ENCODE measurements around the gene FBXL15.

GRCh38 chr10:102452672-102453340 is 32.2 kb downstream of the FBXL15 start:
- TF ChIP-seq CTCF (IDR thresholded peaks at IDR 0.05) (no peak), CREB1 (CRISPR knock-in tag; IDR thresholded peaks at IDR 0.05) (no peak), ESRRA (CRISPR knock-in tag; IDR thresholded peaks at IDR 0.05; ENCODE audit: borderline replicate concordance) (no peak), IRF2 (CRISPR knock-in tag; IDR thresholded peaks at IDR 0.05; ENCODE audit: borderline replicate concordance, low read depth) (no peak), HMGXB4 (CRISPR knock-in tag; IDR thresholded peaks at IDR 0.05) (no peak), CDX4 (CRISPR knock-in tag; IDR thresholded peaks at IDR 0.05; ENCODE audit: borderline replicate concordance) (no peak), TP53 (CRISPR knock-in tag; IDR thresholded peaks at IDR 0.05) (no peak), MAX (CRISPR knock-in tag; IDR thresholded peaks at IDR 0.05) (no peak), MLX (CRISPR knock-in tag; IDR thresholded peaks at IDR 0.05) (no peak), ZNF532 (CRISPR knock-in tag; IDR thresholded peaks at IDR 0.05; ENCODE audit: borderline replicate concordance) (no peak), SP1 (CRISPR knock-in tag; conservative IDR thresholded peaks at IDR 0.05) (no peak), ATF3 (CRISPR knock-in tag; conservative IDR thresholded peaks at IDR 0.05) (no peak)

Measured in WTC11 (cell line).